HL-60 (cell line): ENCODE results near the gene EVX2.

Experiments used
- POLR2AphosphoS5 ChIP-seq: IDR thresholded peaks from 2 replicates; pipeline ENCODE4 v1.6.1; 2012; ENCODE audit warnings: low read depth
- TF ChIP-seq, protein P1 (sequence below): IDR thresholded peaks from one replicate; pipeline ENCODE4 v1.5.1; 2011; ENCODE audit warnings: low read length, control low read depth, inconsistent platforms; ENCODE audit not compliant: insufficient read depth
- TF ChIP-seq, protein P2 (sequence below): IDR thresholded peaks from 2 replicates; pipeline ENCODE4 v1.6.1; 2012; ENCODE audit warnings: low read depth; ENCODE audit not compliant: insufficient replicate concordance

DNA sequence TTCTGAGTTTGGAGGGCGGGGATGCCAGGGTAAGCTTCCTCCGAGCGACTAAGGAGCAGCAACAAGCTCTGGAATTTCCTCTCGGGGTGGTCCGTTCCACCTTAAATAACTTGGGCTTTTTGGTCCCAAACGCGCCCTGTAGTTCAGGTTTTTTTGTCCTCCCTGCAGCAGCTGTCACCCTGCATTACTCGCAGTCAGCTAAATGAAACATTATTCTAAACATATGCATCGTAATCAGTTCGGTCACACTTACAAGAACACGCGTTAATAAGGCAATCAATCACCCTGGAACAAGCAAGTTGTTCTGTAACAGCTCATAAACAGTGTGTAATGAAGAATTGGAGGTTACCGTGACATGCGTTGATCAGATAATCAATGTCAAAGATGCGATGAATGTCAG lies 8.3 kb downstream of the EVX2 start:
- TF ChIP-seq, protein P1, sequence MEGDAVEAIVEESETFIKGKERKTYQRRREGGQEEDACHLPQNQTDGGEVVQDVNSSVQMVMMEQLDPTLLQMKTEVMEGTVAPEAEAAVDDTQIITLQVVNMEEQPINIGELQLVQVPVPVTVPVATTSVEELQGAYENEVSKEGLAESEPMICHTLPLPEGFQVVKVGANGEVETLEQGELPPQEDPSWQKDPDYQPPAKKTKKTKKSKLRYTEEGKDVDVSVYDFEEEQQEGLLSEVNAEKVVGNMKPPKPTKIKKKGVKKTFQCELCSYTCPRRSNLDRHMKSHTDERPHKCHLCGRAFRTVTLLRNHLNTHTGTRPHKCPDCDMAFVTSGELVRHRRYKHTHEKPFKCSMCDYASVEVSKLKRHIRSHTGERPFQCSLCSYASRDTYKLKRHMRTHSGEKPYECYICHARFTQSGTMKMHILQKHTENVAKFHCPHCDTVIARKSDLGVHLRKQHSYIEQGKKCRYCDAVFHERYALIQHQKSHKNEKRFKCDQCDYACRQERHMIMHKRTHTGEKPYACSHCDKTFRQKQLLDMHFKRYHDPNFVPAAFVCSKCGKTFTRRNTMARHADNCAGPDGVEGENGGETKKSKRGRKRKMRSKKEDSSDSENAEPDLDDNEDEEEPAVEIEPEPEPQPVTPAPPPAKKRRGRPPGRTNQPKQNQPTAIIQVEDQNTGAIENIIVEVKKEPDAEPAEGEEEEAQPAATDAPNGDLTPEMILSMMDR, result no peak
- no peak for TF ChIP-seq POLR2AphosphoS5
- TF ChIP-seq, protein P2, sequence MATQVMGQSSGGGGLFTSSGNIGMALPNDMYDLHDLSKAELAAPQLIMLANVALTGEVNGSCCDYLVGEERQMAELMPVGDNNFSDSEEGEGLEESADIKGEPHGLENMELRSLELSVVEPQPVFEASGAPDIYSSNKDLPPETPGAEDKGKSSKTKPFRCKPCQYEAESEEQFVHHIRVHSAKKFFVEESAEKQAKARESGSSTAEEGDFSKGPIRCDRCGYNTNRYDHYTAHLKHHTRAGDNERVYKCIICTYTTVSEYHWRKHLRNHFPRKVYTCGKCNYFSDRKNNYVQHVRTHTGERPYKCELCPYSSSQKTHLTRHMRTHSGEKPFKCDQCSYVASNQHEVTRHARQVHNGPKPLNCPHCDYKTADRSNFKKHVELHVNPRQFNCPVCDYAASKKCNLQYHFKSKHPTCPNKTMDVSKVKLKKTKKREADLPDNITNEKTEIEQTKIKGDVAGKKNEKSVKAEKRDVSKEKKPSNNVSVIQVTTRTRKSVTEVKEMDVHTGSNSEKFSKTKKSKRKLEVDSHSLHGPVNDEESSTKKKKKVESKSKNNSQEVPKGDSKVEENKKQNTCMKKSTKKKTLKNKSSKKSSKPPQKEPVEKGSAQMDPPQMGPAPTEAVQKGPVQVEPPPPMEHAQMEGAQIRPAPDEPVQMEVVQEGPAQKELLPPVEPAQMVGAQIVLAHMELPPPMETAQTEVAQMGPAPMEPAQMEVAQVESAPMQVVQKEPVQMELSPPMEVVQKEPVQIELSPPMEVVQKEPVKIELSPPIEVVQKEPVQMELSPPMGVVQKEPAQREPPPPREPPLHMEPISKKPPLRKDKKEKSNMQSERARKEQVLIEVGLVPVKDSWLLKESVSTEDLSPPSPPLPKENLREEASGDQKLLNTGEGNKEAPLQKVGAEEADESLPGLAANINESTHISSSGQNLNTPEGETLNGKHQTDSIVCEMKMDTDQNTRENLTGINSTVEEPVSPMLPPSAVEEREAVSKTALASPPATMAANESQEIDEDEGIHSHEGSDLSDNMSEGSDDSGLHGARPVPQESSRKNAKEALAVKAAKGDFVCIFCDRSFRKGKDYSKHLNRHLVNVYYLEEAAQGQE, result no peak
